ENCODE data around the gene DGKG. TPM values are rescaled to one million over a fixed set of nuclear protein-coding genes. Genes with fewer than 3 reads are reported as not detected.

Gene DGKG
- polyA plus RNA-seq, 3 donors: 0.47 to 0.95 (median 0.48) TPM

- DNase-seq: no peak
These were observed 218.8 kb downstream of the DGKG start for GRCh38 chr3:186143250-186143649.

- no peak for DNase-seq
These were observed 219.6 kb downstream of the DGKG start for GRCh38 chr3:186142393-186142932.

- peak; percentile 61 for DNase-seq
These were observed 220.2 kb downstream of the DGKG start for GRCh38 chr3:186141790-186142189.

GRCh38 chr3:186138272-186138981 is 223.6 kb downstream of the DGKG start:
- no peak for DNase-seq

DNA sequence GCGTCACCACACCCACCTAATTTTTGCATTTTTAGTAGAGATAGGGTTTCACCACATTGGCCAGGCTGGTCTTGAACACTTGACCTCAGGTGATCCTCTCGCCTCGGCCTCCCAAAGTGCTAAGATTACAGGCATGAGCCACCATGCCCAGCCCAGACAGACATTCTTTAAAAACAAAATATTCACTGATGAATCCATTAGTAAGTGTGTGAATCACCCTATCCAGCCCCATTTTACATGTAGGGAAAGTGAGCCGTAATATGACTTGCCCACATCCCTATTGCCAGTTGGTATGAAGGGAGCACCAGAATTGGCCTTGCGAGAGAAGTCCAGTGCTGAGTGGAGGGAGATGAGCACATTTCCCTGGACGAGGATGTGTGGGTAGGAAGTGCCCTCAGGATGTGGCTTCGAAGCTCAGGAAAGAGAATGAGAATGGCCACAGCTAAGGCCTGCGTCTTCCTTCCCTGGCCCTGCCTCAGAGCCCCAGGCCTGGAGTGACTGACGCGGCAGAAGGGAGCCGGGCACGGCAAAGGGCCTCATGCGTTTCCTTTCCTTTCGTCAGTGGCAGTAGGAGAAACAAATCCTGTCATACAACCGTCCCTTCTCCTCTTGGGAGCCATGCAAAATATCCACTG is 224.9 kb downstream of the DGKG start:
- no peak for DNase-seq

DNA sequence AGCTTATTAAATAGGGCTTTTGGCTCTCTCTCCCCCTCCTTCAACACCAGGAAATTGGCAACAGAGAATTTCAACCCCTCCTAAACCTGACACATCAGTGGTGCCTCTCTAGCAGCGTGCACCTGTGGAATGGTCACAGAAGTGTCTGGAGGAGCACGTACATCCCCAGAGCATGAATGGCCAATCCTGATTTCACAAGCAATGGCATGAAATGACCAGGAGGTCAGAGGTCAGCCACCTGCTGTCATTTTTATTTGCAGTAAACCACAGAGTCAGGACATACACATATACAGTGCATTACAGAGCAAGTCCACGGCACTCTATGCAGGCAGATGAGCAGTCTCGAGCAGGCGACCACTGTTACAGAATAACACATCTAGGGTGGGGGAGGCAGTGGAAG is 228.1 kb downstream of the DGKG start:
- no peak for DNase-seq

- no peak for DNase-seq
These were observed 229.5 kb downstream of the DGKG start for GRCh38 chr3:186132487-186132886.

GRCh38 chr3:186129206-186129605 is 232.8 kb downstream of the DGKG start:
- no peak for DNase-seq

DNA sequence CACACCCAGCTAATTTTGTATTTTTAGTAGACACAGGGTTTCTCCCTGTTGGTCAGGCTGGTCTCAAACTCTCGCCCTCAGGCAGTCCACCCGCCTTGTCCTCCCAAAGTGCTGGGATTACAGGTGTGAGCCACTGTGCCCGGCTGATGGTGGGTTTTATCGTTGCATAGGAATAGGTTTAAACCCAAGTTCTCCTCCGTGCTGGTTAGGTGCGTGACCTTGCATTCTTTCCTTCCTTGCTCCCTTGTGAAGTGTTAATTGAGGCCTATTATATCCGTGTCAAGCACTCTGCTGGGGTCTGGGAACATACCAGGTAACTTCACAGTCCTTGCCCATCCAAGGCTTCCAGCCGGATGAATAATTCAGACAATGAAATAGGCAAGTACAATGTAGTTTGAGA is 233.9 kb downstream of the DGKG start:
- DNase-seq: no peak

DNA sequence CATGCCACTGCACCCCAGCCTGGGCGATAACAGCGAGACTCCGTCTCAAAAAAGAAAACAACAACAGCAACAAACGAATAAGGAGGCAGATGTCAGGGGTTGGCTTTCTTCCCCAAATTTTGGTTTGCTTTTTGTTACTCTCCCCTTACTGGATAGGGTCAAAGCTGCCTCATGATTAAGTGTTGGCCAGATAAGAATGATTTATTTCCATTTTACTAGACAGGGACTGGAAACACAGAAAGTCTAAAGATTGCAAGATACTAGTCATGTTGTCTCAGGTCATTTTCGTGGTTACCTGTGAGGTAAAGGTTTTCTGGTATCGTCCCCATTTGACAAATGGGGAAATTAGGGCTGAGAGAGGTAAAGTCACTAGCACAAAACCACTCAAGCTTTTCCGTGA is 234.6 kb downstream of the DGKG start:
- DNase-seq: no peak

DNA sequence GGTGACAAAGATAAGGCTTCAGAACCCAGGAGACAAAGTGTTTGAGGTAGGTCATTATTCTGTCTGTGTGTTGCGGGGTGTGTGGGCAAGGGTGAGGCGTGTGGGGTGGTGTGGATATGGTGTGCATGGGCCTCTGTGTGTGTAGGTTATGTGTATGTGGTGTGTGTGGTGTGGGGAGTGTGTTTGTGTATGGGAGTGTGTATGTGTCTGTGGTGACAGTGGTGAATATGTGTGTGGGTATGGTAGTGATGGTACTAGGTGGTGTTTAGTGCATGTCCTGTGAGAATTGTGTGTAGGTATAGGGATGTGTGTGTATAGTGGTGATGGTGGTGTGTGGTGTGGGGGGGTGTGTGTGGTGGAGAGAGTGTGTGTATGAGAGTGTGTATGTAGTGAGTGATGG is 236.9 kb downstream of the DGKG start:
- no peak for DNase-seq

GRCh38 chr3:186124592-186124991 is 237.4 kb downstream of the DGKG start:
- DNase-seq: no peak

DNA sequence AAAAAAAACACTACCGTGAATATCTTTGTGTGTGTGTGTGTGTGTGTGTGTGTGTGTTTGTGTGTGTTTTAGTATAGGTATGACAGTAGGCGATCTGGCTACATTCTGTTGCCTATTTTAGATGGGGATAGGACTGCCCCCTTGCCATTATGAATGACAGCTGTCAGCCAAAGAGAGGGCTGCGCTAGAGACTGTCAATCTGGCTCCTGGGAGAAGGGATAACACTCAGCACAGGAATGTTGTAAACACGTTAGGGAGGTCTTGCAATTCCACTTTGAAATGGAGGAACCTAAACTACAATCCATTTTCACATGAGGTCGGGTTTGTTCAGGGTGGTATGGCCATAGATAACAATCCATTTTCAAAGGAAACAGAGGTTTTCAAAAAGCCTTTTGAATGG is 239.0 kb downstream of the DGKG start:
- no peak for DNase-seq

GRCh38 chr3:186121968-186122367 is 240.1 kb downstream of the DGKG start:
- DNase-seq: no peak

GRCh38 chr3:186121278-186121677 is 240.8 kb downstream of the DGKG start:
- no peak for DNase-seq

- DNase-seq: no peak
These were observed 242.5 kb downstream of the DGKG start for GRCh38 chr3:186119499-186119898.

GRCh38 chr3:186118692-186119091 is 243.3 kb downstream of the DGKG start:
- no peak for DNase-seq

GRCh38 chr3:186117521-186118134 is 244.4 kb downstream of the DGKG start:
- no peak for DNase-seq

DNA sequence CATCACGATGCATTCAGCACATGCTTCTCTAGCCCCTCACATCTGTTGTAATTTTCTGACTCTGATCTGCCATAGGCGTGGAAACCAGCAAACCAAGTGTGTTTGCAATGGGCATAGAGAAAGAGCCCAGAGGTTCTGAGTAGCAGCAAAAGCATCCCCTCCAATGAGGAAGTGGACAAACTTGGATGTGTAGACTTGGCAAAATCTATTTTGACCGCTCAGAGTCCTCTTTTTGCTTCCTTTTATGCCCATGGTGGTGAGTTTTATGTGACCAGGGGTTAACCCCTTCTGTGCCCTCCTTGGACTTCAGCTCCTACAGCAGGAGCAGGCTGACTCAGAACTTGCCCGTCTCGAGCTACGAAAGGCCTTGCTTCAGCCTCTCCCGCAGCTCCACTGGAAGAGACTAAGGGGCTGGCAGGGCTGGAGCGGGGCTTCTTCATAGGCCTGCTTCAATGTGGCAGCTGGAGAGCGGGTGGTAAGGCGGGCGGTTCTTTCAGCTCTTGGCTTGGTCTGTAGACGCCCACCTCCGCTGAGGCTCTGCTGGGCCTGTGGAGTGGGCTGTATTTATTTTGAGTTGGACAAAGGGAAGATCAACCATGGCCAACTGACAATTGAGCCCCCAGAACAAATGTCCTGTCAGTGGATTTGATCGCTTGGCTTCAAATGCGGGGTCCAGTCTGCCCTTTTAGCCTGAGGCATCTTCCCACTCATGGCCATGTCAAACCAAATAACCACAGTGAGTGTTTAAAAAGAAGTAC is 246.6 kb downstream of the DGKG start:
- no peak for DNase-seq

DNA sequence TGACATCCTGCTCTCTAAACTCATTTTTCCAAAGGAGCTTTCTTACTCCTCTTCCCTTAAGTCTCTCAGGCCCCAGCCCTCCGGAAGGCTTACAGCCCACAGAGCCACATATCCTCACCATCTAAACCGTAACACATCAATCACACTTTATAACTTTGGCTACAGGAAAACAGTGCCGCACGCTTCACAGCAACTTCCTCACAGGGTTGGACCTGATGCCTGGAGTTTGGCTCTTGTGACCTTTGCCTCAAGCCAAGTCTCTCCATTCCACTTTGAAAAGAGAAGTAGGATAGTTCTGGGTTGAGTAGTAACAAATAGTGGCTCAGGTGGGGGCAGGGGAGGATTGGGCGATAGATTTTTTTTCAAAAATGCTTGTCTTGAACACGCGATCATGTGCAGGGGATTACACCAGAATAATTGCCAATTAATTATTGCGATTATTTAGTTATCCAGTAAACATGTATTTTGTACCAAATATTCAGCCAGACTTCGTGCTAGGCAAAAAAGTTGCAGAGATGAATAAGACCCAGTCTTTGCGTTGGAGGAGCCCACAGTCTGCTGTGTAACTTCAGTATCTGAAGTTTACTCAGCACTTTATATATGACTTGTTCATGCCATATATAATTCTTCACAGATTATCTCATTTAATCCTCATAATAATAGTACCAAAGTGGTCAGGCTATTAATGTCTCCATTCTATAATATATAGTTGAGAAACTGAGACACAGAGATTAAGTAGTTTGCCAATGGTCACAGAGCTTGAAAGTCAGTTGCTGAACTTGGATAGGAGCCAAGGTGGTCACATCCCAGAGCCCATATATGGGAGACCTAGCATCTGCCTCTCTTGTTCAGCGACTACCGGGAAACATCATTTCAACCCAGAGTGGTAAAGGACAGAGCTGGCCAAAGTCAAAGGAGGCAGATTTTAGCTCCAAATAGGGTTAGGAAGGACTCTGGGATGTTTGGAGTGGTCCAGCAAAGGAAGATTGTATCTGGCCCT is 250.8 kb downstream of the DGKG start:
- DNase-seq: no peak

Data from renal pelvis (tissue), 4 donors.